Astrocyte of the spinal cord (primary cell): ENCODE results near the gene TSSK2.

Experiments used
- DNase-seq: peaks from one replicate; pipeline ENCODE4 v3.0.0; 2011; ENCODE audit warnings: low read depth, low spot score
- H3K4me3 ChIP-seq: 2 replicates; pipeline ENCODE4 v1.5.1; 2011; ENCODE audit warnings: low read depth, mild to moderate bottlenecking, low read length, moderate library complexity
- CTCF ChIP-seq: IDR thresholded peaks from 2 replicates; pipeline ENCODE4 v1.5.1; 2012; ENCODE audit warnings: low read depth, mild to moderate bottlenecking, low read length, inconsistent platforms
- in situ Hi-C: cut with HindIII; loops from 2 replicates; pipeline ENCODE4 v1.10.0; 2017; ENCODE audit warnings: low sequenced_read_pairs

TSSK2 gene

GRCh38 chr22:19094393-19094997 lies 36.6 kb upstream of the TSSK2 start:
- H3K4me3 ChIP-seq, result no peak overlapping the region
- in situ Hi-C loops, result no loop called here
- DNase-seq, result no peak
- no peak for TF ChIP-seq CTCF

- in situ Hi-C loops, result no loop called here
- DNase-seq, result no peak
- no peak overlapping the region for H3K4me3 ChIP-seq
- no peak for TF ChIP-seq CTCF
Measured at GRCh38 chr22:19096555-19096954, 34.6 kb upstream of the TSSK2 start.

- H3K4me3 ChIP-seq, result no peak overlapping the region
- in situ Hi-C loops, result no loop called here
- no peak for TF ChIP-seq CTCF
- DNase-seq, result no peak
Measured at GRCh38 chr22:19097518-19097917, 33.6 kb upstream of the TSSK2 start.

DNA sequence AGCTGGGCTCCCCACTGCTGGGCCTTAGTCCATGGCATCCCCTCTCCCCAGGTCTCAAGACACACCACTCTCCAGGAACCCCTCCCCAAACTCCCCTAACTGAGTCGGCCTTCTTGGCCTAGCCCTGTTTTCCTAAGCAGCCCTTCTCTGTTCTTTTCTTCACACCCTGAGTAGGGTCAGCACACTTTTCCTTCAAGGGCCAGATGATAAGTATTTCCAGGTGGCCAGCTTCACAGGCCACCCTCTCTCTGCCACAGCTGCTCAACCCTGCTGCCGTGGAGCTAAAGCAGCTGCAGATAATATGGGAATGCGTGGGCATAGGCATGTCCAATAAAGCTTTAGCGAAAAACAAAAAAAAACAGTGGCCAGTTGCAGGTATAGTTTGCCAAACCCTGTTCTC lies 33.0 kb upstream of the TSSK2 start:
- no peak for TF ChIP-seq CTCF
- in situ Hi-C loops, result no loop called here
- H3K4me3 ChIP-seq, result no peak overlapping the region

GRCh38 chr22:19103880-19104821 lies 27.0 kb upstream of the TSSK2 start:
- no peak for TF ChIP-seq CTCF
- DNase-seq, result peak; percentile 50
- H3K4me3 ChIP-seq, result no peak overlapping the region
- in situ Hi-C loops, result no loop called here

More for the DNA sequence above, 33.0 kb upstream of the TSSK2 start:
- no peak for DNase-seq

GRCh38 chr22:19105456-19105855 lies 25.7 kb upstream of the TSSK2 start:
- in situ Hi-C loops, result no loop called here
- H3K4me3 ChIP-seq, result no peak overlapping the region
- no peak for DNase-seq
- no peak for TF ChIP-seq CTCF
